HG02973 (cell line): ENCODE measurements around the gene ZBTB2.
A peak's percentile ranks its signal among the peaks of the same experiment; 100 is the strongest.
"Not testable (repeated sequence)": the region's sequence is repeated elsewhere in the genome, so short reads cannot be mapped to it uniquely, and the experiment has no call there.

Experiments used
- ATAC-seq: cut with Tn5 transposase; IDR thresholded peaks from one replicate; pipeline ENCODE4 v1.9.1; 2021; ENCODE audit warnings: moderate library complexity; ENCODE audit not compliant: unreplicated experiment

ZBTB2 gene

GRCh38 chr6:151338651-151339200, 52.6 kb downstream of the ZBTB2 start:
- ATAC-seq: no peak

GRCh38 chr6:151335930-151336329, 55.4 kb downstream of the ZBTB2 start:
- no peak for ATAC-seq

- no peak for ATAC-seq
Measured at GRCh38 chr6:151330130-151330696, 61.1 kb downstream of the ZBTB2 start.

GRCh38 chr6:151327101-151327500, 64.3 kb downstream of the ZBTB2 start:
- no peak for ATAC-seq

- ATAC-seq: no peak
Measured at GRCh38 chr6:151326116-151326825, 65.1 kb downstream of the ZBTB2 start.

- ATAC-seq: no peak
Measured at GRCh38 chr6:151325075-151326050, 66.0 kb downstream of the ZBTB2 start.

GRCh38 chr6:151324488-151324825, 66.9 kb downstream of the ZBTB2 start:
- peak; percentile 16 for ATAC-seq

GRCh38 chr6:151323791-151324487, 67.4 kb downstream of the ZBTB2 start:
- peak; percentile 77 for ATAC-seq

- no peak for ATAC-seq
Measured at GRCh38 chr6:151322570-151322969, 68.8 kb downstream of the ZBTB2 start.

GRCh38 chr6:151321438-151321837, 69.9 kb downstream of the ZBTB2 start:
- ATAC-seq: no peak

GRCh38 chr6:151320140-151320539, 71.2 kb downstream of the ZBTB2 start:
- ATAC-seq: no peak

GRCh38 chr6:151317995-151318365, 73.4 kb downstream of the ZBTB2 start:
- no peak for ATAC-seq

- no peak for ATAC-seq
Measured at GRCh38 chr6:151317103-151317994, 74.0 kb downstream of the ZBTB2 start.

- not testable (repeated sequence) for ATAC-seq
Measured at GRCh38 chr6:151315661-151316060, 75.7 kb downstream of the ZBTB2 start.
